GM12801 (cell line): ENCODE results near the gene NXPH2.

Source experiments
- CTCF ChIP-seq: IDR thresholded peaks from one replicate; pipeline ENCODE4 v1.5.1; 2011; ENCODE audit warnings: control low read depth; ENCODE audit not compliant: insufficient read length; ENCODE audit errors: extremely low read depth

The NXPH2 gene

GRCh38 chr2:138652378-138652777, 127.8 kb downstream of the NXPH2 start:
- TF ChIP-seq CTCF, result no peak

- no peak for TF ChIP-seq CTCF
These were observed 130.6 kb downstream of the NXPH2 start for GRCh38 chr2:138649571-138649970.

GRCh38 chr2:138648606-138649005, 131.6 kb downstream of the NXPH2 start:
- TF ChIP-seq CTCF, result no peak

- TF ChIP-seq CTCF, result no peak
These were observed 139.1 kb downstream of the NXPH2 start for GRCh38 chr2:138640921-138641676.

GRCh38 chr2:138637686-138638085, 142.5 kb downstream of the NXPH2 start:
- TF ChIP-seq CTCF, result no peak

GRCh38 chr2:138637061-138637460, 143.1 kb downstream of the NXPH2 start:
- TF ChIP-seq CTCF, result no peak

- TF ChIP-seq CTCF, result no peak
These were observed 147.1 kb downstream of the NXPH2 start for GRCh38 chr2:138633049-138633448.
